AG09319 (cell line): ENCODE measurements around the gene STUM.

Source experiments
- DNase-seq: peaks from one replicate; pipeline ENCODE4 v3.0.0-alpha.2; 2010; ENCODE audit warnings: low read depth; ENCODE audit errors: extremely low read depth
- CTCF ChIP-seq: IDR thresholded peaks from 2 replicates; pipeline ENCODE4 v1.5.1; 2011; ENCODE audit warnings: low read depth, mild to moderate bottlenecking, inconsistent platforms, low read length, moderate library complexity

Gene STUM

GRCh38 chr1:226534098-226534497 lies 14.5 kb upstream of the STUM start:
- no peak for DNase-seq
- TF ChIP-seq CTCF, result no peak

- no peak for DNase-seq
- TF ChIP-seq CTCF, result no peak
These were observed 13.9 kb upstream of the STUM start for GRCh38 chr1:226534645-226535044.

- DNase-seq, result no peak
- no peak for TF ChIP-seq CTCF
These were observed 12.9 kb upstream of the STUM start for GRCh38 chr1:226535666-226536065.

GRCh38 chr1:226541231-226541630 lies 7.3 kb upstream of the STUM start:
- DNase-seq, result no peak

GRCh38 chr1:226541631-226542622 lies 6.6 kb upstream of the STUM start:
- no peak for TF ChIP-seq CTCF
- no peak for DNase-seq

More at GRCh38 chr1:226541231-226541630, 7.3 kb upstream of the STUM start:
- no peak for TF ChIP-seq CTCF

GRCh38 chr1:226542623-226543103 lies 5.9 kb upstream of the STUM start:
- no peak for DNase-seq

More at GRCh38 chr1:226542623-226543103, 5.9 kb upstream of the STUM start:
- no peak for TF ChIP-seq CTCF
